ENCODE results near the gene PPFIBP1. TPM values are rescaled to one million over a fixed set of nuclear protein-coding genes. Genes with fewer than 3 reads are reported as not detected.

Gene PPFIBP1
- total and polyA plus RNA-seq, 2 donors (not counting 1 experiment from before 2014, with no cell fraction given), result 3.3 to 15.0 TPM

GRCh38 chr12:27743601-27744000, 219.6 kb downstream of the PPFIBP1 start:
- H3K27me3 ChIP-seq (replicated peaks in 1 of 4; ENCODE audit: control extremely low read depth in 1 of 4, control insufficient read depth in 3 of 4, insufficient read depth in 4 of 4, low read length in 3 of 4), result no peaks in the 10 kb centered on the region
- Mint-ChIP-seq H3K4me1 (no peaks in the 10 kb centered on the region), H3K9me3 (ENCODE audit: insufficient read depth) (no peaks in the 10 kb centered on the region), H3K27me3 (no peaks in the 10 kb centered on the region), H3K4me3 (no peak overlapping the region), H3K27ac (no peak overlapping the region)
- H4K20me1 ChIP-seq (ENCODE audit: control insufficient read depth, insufficient read depth, low read length, poor library complexity, severe bottlenecking), result no peaks in the 10 kb centered on the region
- no peak overlapping the region for H3K9ac ChIP-seq (ENCODE audit: low read length)
- H3K4me2 ChIP-seq (replicated peaks; ENCODE audit: low read depth, low read length, poor library complexity, severe bottlenecking), result no peak overlapping the region
- H3K9me3 ChIP-seq (ENCODE audit: control extremely low read depth in 1 of 3, control insufficient read depth in 2 of 3, insufficient read depth in 1 of 3, low read length in 2 of 3), result no peaks in the 10 kb centered on the region
- no peak overlapping the region for H2AFZ ChIP-seq (ENCODE audit: insufficient read depth, low read depth, low read length, poor library complexity, severe bottlenecking)
- no peak overlapping the region for H3K4me3 ChIP-seq (ENCODE audit: control extremely low read depth in 1 of 5, extremely low read depth in 1 of 5, insufficient read depth in 1 of 5, low read depth in 2 of 5, low read length in 4 of 5)
- H3K4me1 ChIP-seq (ENCODE audit: control insufficient read depth in 2 of 2, insufficient read depth in 2 of 2, low read length in 2 of 2), result no peaks in the 10 kb centered on the region
- intact Hi-C loops (cut with micrococcal nuclease), result no loop called here
- no CpG with 5 or more reads among the region's 5 CpGs for WGBS (ENCODE audit: insufficient coverage)
- ATAC-seq (ENCODE audit: low read depth) (no peak), DNase-seq (no peak)
- CTCF ChIA-PET, result no interaction called here
- POLR2A ChIA-PET, result no interaction called here
- no peaks in the 10 kb centered on the region for H3K79me2 ChIP-seq (ENCODE audit: control insufficient read depth, insufficient read depth, low read length)
- H3K27ac ChIP-seq (ENCODE audit: low read length in 2 of 2), result no peak overlapping the region
- no peak for TF ChIP-seq EZH2 (IDR thresholded peaks at IDR 0.05; ENCODE audit: borderline replicate concordance, insufficient read depth, low read depth, low read length, poor library complexity, severe bottlenecking)
- TF ChIP-seq CTCF (IDR thresholded peaks at IDR 0.05), result no peak
- H3K36me3 ChIP-seq (replicated peaks in 1 of 2; ENCODE audit: control extremely low read depth in 1 of 2, control insufficient read depth in 1 of 2, extremely low read depth in 1 of 2, insufficient read depth in 2 of 2, low read length in 1 of 2), result peaks cover 13 to 41% of the 10 kb centered on the region in 2 experiments

Other genes with a start within 250 kb of the PPFIBP1 start
- 1.3 and 2.8 TPM in 2 replicates for gene BMAL2, start 191.4 kb upstream of the PPFIBP1 start, total RNA-seq
- 0.30 and 0.33 TPM in 2 replicates for gene BMAL2, start 191.4 kb upstream of the PPFIBP1 start, polyA plus RNA-seq
- gene SMCO2, start 77.5 kb upstream of the PPFIBP1 start, total RNA-seq, result not detected in 2 replicates
- 0.15 TPM in 1 of 2 replicates, not detected in the other for gene SMCO2, start 77.5 kb upstream of the PPFIBP1 start, polyA plus RNA-seq
- gene REP15, start 172.2 kb downstream of the PPFIBP1 start, total RNA-seq, result 0.44 TPM in 1 of 2 replicates, not detected in the other
- not detected in 2 replicates for gene REP15, start 172.2 kb downstream of the PPFIBP1 start, polyA plus RNA-seq
- gene MRPS35, start 186.6 kb downstream of the PPFIBP1 start, total RNA-seq, result 18.0 and 24.5 TPM in 2 replicates
- 11.1 and 17.4 TPM in 2 replicates for gene MRPS35, start 186.6 kb downstream of the PPFIBP1 start, polyA plus RNA-seq